ENCODE measurements around the gene CDC42BPA. TPM values are rescaled to one million over a fixed set of nuclear protein-coding genes. Genes with fewer than 3 reads are reported as not detected.

CDC42BPA gene
- total RNA-seq, 1 experiment from 2014 or later = 48.6 TPM

- no peak overlapping the region for H3K4me3 Mint-ChIP-seq (ENCODE audit: low read depth, unreplicated experiment)
- no peak for TF ChIP-seq CTCF (IDR thresholded peaks at IDR 0.05; ENCODE audit: unreplicated experiment)
- no peak for DNase-seq
- H3K4me1 Mint-ChIP-seq (ENCODE audit: low read depth, unreplicated experiment) = no peaks in the 10 kb centered on the region
- intact Hi-C loops (cut with micrococcal nuclease; ENCODE audit: unreplicated experiment) = no loop called here
- CTCF ChIA-PET = no interaction called here
- BruUV-seq (replicated peaks) = no TSS peak
- H3K36me3 Mint-ChIP-seq (ENCODE audit: insufficient read depth, unreplicated experiment) = peaks cover 4% of the 10 kb centered on the region
- H3K27ac Mint-ChIP-seq (ENCODE audit: unreplicated experiment) = no peak overlapping the region
- H3K27me3 Mint-ChIP-seq (ENCODE audit: unreplicated experiment) = no peaks in the 10 kb centered on the region
- no peaks in the 10 kb centered on the region for H3K9me3 Mint-ChIP-seq (ENCODE audit: low read depth, unreplicated experiment)
Observed at GRCh38 chr1:227190321-227190720, 128.0 kb downstream of the CDC42BPA start.

- CTCF ChIA-PET = no interaction called here
- BruUV-seq (replicated peaks) = no TSS peak
- no peaks in the 10 kb centered on the region for H3K36me3 Mint-ChIP-seq (ENCODE audit: insufficient read depth, unreplicated experiment)
- no peaks in the 10 kb centered on the region for H3K27me3 Mint-ChIP-seq (ENCODE audit: unreplicated experiment)
- H3K27ac Mint-ChIP-seq (ENCODE audit: unreplicated experiment) = no peak overlapping the region
- TF ChIP-seq CTCF (IDR thresholded peaks at IDR 0.05; ENCODE audit: unreplicated experiment) = no peak
- no peak for DNase-seq
- H3K4me3 Mint-ChIP-seq (ENCODE audit: low read depth, unreplicated experiment) = no peak overlapping the region
- no peaks in the 10 kb centered on the region for H3K9me3 Mint-ChIP-seq (ENCODE audit: low read depth, unreplicated experiment)
- intact Hi-C loops (cut with micrococcal nuclease; ENCODE audit: unreplicated experiment) = no loop called here
- H3K4me1 Mint-ChIP-seq (ENCODE audit: low read depth, unreplicated experiment) = no peaks in the 10 kb centered on the region
Observed at GRCh38 chr1:227185291-227185690, 133.0 kb downstream of the CDC42BPA start.

- no peak overlapping the region for H3K27ac Mint-ChIP-seq (ENCODE audit: unreplicated experiment)
- no TSS peak for BruUV-seq (replicated peaks)
- CTCF ChIA-PET = no interaction called here
Observed at GRCh38 chr1:227182012-227182411, 136.3 kb downstream of the CDC42BPA start.

GRCh38 chr1:227175611-227176010 lies 142.7 kb downstream of the CDC42BPA start:
- H3K27ac Mint-ChIP-seq (ENCODE audit: unreplicated experiment) = no peak overlapping the region
- H3K27me3 Mint-ChIP-seq (ENCODE audit: unreplicated experiment) = no peaks in the 10 kb centered on the region
- H3K4me3 Mint-ChIP-seq (ENCODE audit: low read depth, unreplicated experiment) = no peak overlapping the region
- H3K4me1 Mint-ChIP-seq (ENCODE audit: low read depth, unreplicated experiment) = no peaks in the 10 kb centered on the region
- no peak for TF ChIP-seq CTCF (IDR thresholded peaks at IDR 0.05; ENCODE audit: unreplicated experiment)
- DNase-seq = no peak
- CTCF ChIA-PET = no interaction called here
- H3K36me3 Mint-ChIP-seq (ENCODE audit: insufficient read depth, unreplicated experiment) = peaks cover 4% of the 10 kb centered on the region
- BruUV-seq (replicated peaks) = no TSS peak
- intact Hi-C loops (cut with micrococcal nuclease; ENCODE audit: unreplicated experiment) = no loop called here
- no peaks in the 10 kb centered on the region for H3K9me3 Mint-ChIP-seq (ENCODE audit: low read depth, unreplicated experiment)

More at GRCh38 chr1:227182012-227182411, 136.3 kb downstream of the CDC42BPA start:
- Mint-ChIP-seq H3K9me3 (ENCODE audit: low read depth, unreplicated experiment) (no peaks in the 10 kb centered on the region), H3K36me3 (ENCODE audit: insufficient read depth, unreplicated experiment) (no peaks in the 10 kb centered on the region), H3K4me3 (ENCODE audit: low read depth, unreplicated experiment) (no peak overlapping the region), H3K27me3 (ENCODE audit: unreplicated experiment) (no peaks in the 10 kb centered on the region), H3K4me1 (ENCODE audit: low read depth, unreplicated experiment) (no peaks in the 10 kb centered on the region)
- DNase-seq = no peak
- intact Hi-C loops (cut with micrococcal nuclease; ENCODE audit: unreplicated experiment) = no loop called here
- TF ChIP-seq CTCF (IDR thresholded peaks at IDR 0.05; ENCODE audit: unreplicated experiment) = no peak

Data from Calu3 (cell line).